ENCODE measurements around the gene CKM. TPM values are rescaled to one million over a fixed set of nuclear protein-coding genes. Genes with fewer than 3 reads are reported as not detected.

The CKM gene
- total RNA-seq, 4 donors from 2014 or later: 0.66 to 1.4 (median 1.1) TPM; not detected in 1

GRCh38 chr19:45298264-45298663 lies 24.4 kb downstream of the CKM start:
- peaks cover 0 to 15% (median 10%) of the 10 kb centered on the region in 4 donors for H3K4me1 ChIP-seq
- 95% methylated on average over 5 of the region's 5 CpGs for WGBS
- TF ChIP-seq POLR2A (IDR thresholded peaks at IDR 0.05; ENCODE audit: low read depth): no peak
- no peak for TF ChIP-seq POLR2AphosphoS5 (IDR thresholded peaks at IDR 0.05)
- TF ChIP-seq CTCF (IDR thresholded peaks at IDR 0.05): no peak
- TF ChIP-seq EP300 (IDR thresholded peaks at IDR 0.05): no peak
- no peak for DNase-seq (ENCODE audit: extremely low spot score)
- H3K27ac ChIP-seq (replicated peaks in 1 of 4): no peak overlapping the region
- intact Hi-C loops (cut with DNase I): no loop called here
- H3K4me3 ChIP-seq: no peak overlapping the region
- peaks cover 5 to 80% (median 48%) of the 10 kb centered on the region in 4 donors for H3K36me3 ChIP-seq
- no peaks in the 10 kb centered on the region for H3K27me3 ChIP-seq
- H3K9me3 ChIP-seq: peaks cover 0 to 7% (median 2%) of the 10 kb centered on the region in 4 donors

DNA sequence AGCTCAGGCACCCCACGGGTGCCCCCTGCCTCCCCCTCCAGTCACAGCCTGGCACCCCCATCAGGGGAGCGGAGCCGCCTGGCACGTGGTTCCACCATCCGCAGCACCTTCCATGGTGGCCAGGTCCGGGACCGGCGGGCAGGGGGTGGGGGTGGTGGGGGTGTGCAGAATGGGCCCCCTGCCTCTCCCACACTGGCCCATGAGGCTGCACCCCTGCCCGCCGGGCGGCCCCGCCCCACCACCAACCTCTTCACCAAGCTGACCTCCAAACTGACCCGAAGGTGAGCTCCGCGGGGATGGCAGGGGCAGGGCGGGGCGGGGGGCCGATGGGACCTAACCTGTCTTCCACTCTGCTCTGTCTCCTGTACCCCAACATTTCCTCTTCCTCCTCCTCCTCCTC lies 25.0 kb downstream of the CKM start:
- intact Hi-C loops (cut with DNase I): no loop called here
- Histone ChIP-seq H3K27ac (replicated peaks in 1 of 4) (no peak overlapping the region), H3K27me3 (no peaks in the 10 kb centered on the region), H3K36me3 (peaks cover 5 to 80% (median 46%) of the 10 kb centered on the region in 4 donors), H3K4me3 (no peak overlapping the region), H3K9me3 (peaks cover 0 to 13% (median 3%) of the 10 kb centered on the region in 4 donors), H3K4me1 (peaks cover 0 to 15% (median 10%) of the 10 kb centered on the region in 4 donors)
- no peak for TF ChIP-seq EP300 (IDR thresholded peaks at IDR 0.05)
- no peak for TF ChIP-seq CTCF (IDR thresholded peaks at IDR 0.05)
- no peak for TF ChIP-seq POLR2AphosphoS5 (IDR thresholded peaks at IDR 0.05)
- no peak for TF ChIP-seq POLR2A (IDR thresholded peaks at IDR 0.05; ENCODE audit: low read depth)
- DNase-seq (ENCODE audit: extremely low spot score): no peak
- 96% methylated on average over 12 of the region's 18 CpGs for WGBS

DNA sequence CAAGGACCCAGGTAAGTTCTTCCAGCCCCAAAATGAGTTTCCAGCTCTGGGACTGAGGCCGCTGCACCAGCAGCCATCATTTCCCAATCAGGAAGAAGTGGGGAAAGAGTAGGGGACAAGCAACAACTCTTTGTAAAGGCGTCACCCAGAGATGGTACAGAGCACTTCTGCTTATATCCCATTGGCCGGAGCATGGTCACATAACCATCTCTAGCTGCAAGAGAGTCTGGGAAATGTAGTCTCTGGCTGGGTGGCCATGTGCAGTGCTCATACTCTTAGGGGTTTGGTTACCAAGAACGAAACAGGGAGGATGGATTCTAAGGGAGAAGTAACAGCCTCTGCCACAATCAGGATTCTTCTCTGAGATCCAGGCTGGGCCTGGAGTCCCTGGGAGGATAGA lies 26.3 kb downstream of the CKM start:
- no peak overlapping the region for H3K4me3 ChIP-seq
- DNase-seq (ENCODE audit: extremely low spot score): no peak
- H3K27ac ChIP-seq (replicated peaks in 1 of 4): no peak overlapping the region
- H3K27me3 ChIP-seq: no peaks in the 10 kb centered on the region
- TF ChIP-seq POLR2A (IDR thresholded peaks at IDR 0.05; ENCODE audit: low read depth) (no peak), CTCF (IDR thresholded peaks at IDR 0.05) (no peak), EP300 (IDR thresholded peaks at IDR 0.05) (no peak), POLR2AphosphoS5 (IDR thresholded peaks at IDR 0.05) (no peak)
- intact Hi-C loops (cut with DNase I): no loop called here
- 100% methylated on average over 4 of the region's 4 CpGs for WGBS
- peaks cover 0 to 15% (median 3%) of the 10 kb centered on the region in 4 donors for H3K9me3 ChIP-seq
- H3K36me3 ChIP-seq: peaks cover 5 to 81% (median 42%) of the 10 kb centered on the region in 4 donors
- peaks cover 0 to 15% (median 10%) of the 10 kb centered on the region in 4 donors for H3K4me1 ChIP-seq

DNA sequence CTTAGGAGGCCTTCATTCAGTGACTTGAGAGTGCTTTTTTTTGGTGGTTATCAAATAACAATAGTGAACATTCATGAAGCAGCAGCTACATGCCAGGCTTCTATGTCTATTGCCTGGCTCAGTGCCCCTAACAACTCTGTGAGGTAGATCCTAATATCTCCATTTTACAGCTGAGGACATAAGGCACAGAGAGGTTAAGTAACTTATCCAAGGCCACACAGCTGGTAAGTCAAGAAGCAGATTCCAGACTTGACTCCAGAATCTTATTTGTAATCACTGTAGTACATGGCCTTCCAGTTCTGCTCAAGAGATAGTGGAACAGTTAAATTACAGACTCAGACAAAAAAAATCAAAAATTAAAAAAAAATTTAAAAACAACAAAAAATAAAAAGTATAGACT lies 26.8 kb downstream of the CKM start:
- intact Hi-C loops (cut with DNase I): no loop called here
- H3K9me3 ChIP-seq: peaks cover 0 to 15% (median 3%) of the 10 kb centered on the region in 4 donors
- H3K4me1 ChIP-seq: peaks cover 0 to 15% (median 10%) of the 10 kb centered on the region in 4 donors
- no peak overlapping the region for H3K4me3 ChIP-seq
- H3K27me3 ChIP-seq: no peaks in the 10 kb centered on the region
- H3K27ac ChIP-seq (replicated peaks in 1 of 4): no peak overlapping the region
- DNase-seq (ENCODE audit: extremely low spot score): no peak
- TF ChIP-seq EP300 (IDR thresholded peaks at IDR 0.05) (no peak), POLR2A (IDR thresholded peaks at IDR 0.05; ENCODE audit: low read depth) (no peak), POLR2AphosphoS5 (IDR thresholded peaks at IDR 0.05) (no peak), CTCF (IDR thresholded peaks at IDR 0.05) (no peak)
- H3K36me3 ChIP-seq: peaks cover 5 to 86% (median 44%) of the 10 kb centered on the region in 4 donors
